ENCODE measurements around the gene PCBP3. TPM values are rescaled to one million over a fixed set of nuclear protein-coding genes. Genes with fewer than 3 reads are reported as not detected.

Gene PCBP3
- total RNA-seq, 1 experiment from 2014 or later: not detected

DNA sequence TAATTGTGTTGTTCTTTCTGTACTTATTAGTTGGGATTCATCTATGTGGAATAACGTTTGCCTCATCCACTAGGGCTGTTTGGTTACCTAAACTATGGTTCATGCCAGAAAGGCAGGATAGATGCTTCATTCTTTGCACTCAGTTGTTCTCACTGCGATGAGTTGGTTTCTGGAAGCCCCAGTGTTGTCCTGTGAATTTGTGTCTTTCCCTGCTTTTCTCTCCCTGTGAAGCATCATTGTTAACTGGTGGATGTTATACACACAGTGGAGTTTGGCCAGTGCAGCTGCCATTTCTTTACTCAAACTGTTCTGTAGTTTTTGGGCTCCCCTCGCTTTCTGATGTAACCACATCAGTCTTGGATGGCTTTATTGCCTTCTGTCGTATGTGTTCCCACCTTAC lies 194.4 kb downstream of the PCBP3 start:
- Histone ChIP-seq H3K27me3 (ENCODE audit: insufficient read depth, low read depth) (no peaks in the 10 kb centered on the region), H2AFZ (no peak overlapping the region), H3F3A (ENCODE audit: insufficient read depth, low read depth) (no peaks in the 10 kb centered on the region), H3K4me2 (no peak overlapping the region), H3K9me2 (ENCODE audit: insufficient read depth) (no peaks in the 10 kb centered on the region), H3K4me3 (no peak overlapping the region), H3K9me3 (ENCODE audit: insufficient read depth, low read depth) (no peaks in the 10 kb centered on the region), H3K36me3 (ENCODE audit: low read depth) (no peaks in the 10 kb centered on the region), H3K4me1 (replicated peaks; ENCODE audit: insufficient read depth) (peaks cover 8% of the 10 kb centered on the region; the same call in 1 of the 2 replicates), H3K27ac (no peak overlapping the region), H4K20me1 (ENCODE audit: insufficient read depth) (no peaks in the 10 kb centered on the region), H3K79me2 (ENCODE audit: low read depth) (no peaks in the 10 kb centered on the region)
- POLR2A ChIA-PET (ENCODE audit: unreplicated experiment): no interaction called here
- CTCF ChIA-PET: no interaction called here
- no TSS peak for BruUV-seq (replicated peaks)
- intact Hi-C loops (cut with micrococcal nuclease; ENCODE audit: unreplicated experiment): no loop called here
- DNase-seq: no peak
- TF ChIP-seq, protein P1, sequence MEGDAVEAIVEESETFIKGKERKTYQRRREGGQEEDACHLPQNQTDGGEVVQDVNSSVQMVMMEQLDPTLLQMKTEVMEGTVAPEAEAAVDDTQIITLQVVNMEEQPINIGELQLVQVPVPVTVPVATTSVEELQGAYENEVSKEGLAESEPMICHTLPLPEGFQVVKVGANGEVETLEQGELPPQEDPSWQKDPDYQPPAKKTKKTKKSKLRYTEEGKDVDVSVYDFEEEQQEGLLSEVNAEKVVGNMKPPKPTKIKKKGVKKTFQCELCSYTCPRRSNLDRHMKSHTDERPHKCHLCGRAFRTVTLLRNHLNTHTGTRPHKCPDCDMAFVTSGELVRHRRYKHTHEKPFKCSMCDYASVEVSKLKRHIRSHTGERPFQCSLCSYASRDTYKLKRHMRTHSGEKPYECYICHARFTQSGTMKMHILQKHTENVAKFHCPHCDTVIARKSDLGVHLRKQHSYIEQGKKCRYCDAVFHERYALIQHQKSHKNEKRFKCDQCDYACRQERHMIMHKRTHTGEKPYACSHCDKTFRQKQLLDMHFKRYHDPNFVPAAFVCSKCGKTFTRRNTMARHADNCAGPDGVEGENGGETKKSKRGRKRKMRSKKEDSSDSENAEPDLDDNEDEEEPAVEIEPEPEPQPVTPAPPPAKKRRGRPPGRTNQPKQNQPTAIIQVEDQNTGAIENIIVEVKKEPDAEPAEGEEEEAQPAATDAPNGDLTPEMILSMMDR (conservative IDR thresholded peaks at IDR 0.05): no peak
- TF ChIP-seq EZH2 (IDR thresholded peaks at IDR 0.05; ENCODE audit: low read depth): no peak

DNA sequence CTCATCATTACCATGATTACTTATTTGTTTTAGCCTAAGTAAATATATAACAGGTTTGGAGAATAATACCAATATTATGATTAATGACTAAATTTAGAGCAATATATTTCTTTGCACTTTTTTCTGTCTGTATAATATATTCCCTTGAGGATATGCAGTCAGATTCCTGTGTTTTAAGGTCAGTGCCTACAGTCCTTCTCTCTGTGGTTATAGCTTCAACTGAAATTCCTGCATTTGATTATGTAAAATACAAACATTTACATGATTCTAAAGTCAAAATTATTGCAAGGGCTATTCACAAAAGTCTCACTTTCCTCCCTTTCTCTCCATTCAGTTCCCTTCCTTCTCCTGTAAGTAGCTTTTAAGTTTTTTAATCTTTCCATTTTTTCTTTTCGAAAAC lies 195.1 kb downstream of the PCBP3 start:
- TF ChIP-seq, protein P1 (conservative IDR thresholded peaks at IDR 0.05): no peak
- no peak for TF ChIP-seq EZH2 (IDR thresholded peaks at IDR 0.05; ENCODE audit: low read depth)
- intact Hi-C loops (cut with micrococcal nuclease; ENCODE audit: unreplicated experiment): no loop called here
- Histone ChIP-seq H3K36me3 (ENCODE audit: low read depth) (no peaks in the 10 kb centered on the region), H3K27me3 (ENCODE audit: insufficient read depth, low read depth) (no peaks in the 10 kb centered on the region), H2AFZ (no peak overlapping the region), H3K9me2 (ENCODE audit: insufficient read depth) (no peaks in the 10 kb centered on the region), H3F3A (ENCODE audit: insufficient read depth, low read depth) (no peaks in the 10 kb centered on the region), H3K79me2 (ENCODE audit: low read depth) (no peaks in the 10 kb centered on the region), H4K20me1 (ENCODE audit: insufficient read depth) (no peaks in the 10 kb centered on the region), H3K4me3 (no peak overlapping the region), H3K4me1 (replicated peaks; ENCODE audit: insufficient read depth) (peaks cover 8% of the 10 kb centered on the region; the same call in 1 of the 2 replicates), H3K27ac (no peak overlapping the region), H3K9me3 (ENCODE audit: insufficient read depth, low read depth) (no peaks in the 10 kb centered on the region), H3K4me2 (no peak overlapping the region)
- ChIA-PET CTCF (no interaction called here), POLR2A (ENCODE audit: unreplicated experiment) (no interaction called here)
- no TSS peak for BruUV-seq (replicated peaks)
- DNase-seq: no peak

DNA sequence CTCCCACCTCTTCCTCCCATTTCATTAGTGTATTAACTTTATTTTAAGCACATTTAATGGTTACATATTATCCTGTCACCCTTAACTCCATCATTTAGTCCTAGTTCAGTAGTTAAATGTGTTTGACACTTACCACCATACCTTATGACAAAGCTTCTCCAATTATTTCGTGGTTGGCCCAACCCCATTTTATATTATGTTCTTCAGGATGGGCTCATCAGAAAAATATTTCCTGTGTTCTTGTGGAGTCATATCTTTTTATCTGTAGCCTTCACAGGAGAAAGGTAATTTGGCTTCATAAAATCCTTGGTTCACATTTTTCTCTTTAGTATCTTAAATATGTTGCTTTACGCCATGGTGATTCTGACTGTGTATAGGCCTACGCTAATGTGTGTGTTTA lies 195.7 kb downstream of the PCBP3 start:
- peaks cover 8% of the 10 kb centered on the region; the same call in 1 of the 2 replicates for H3K4me1 ChIP-seq (replicated peaks; ENCODE audit: insufficient read depth)
- TF ChIP-seq EZH2 (IDR thresholded peaks at IDR 0.05; ENCODE audit: low read depth): no peak
- TF ChIP-seq, protein P1 (conservative IDR thresholded peaks at IDR 0.05): no peak
- no peaks in the 10 kb centered on the region for H3K79me2 ChIP-seq (ENCODE audit: low read depth)
- H3F3A ChIP-seq (ENCODE audit: insufficient read depth, low read depth): no peaks in the 10 kb centered on the region
- no peaks in the 10 kb centered on the region for H3K27me3 ChIP-seq (ENCODE audit: insufficient read depth, low read depth)
- ChIA-PET POLR2A (ENCODE audit: unreplicated experiment) (no interaction called here), CTCF (no interaction called here)
- no peak overlapping the region for H3K4me2 ChIP-seq
- H3K27ac ChIP-seq: no peak overlapping the region
- DNase-seq: no peak
- intact Hi-C loops (cut with micrococcal nuclease; ENCODE audit: unreplicated experiment): no loop called here
- H2AFZ ChIP-seq: no peak overlapping the region
- H3K36me3 ChIP-seq (ENCODE audit: low read depth): no peaks in the 10 kb centered on the region
- no peaks in the 10 kb centered on the region for H4K20me1 ChIP-seq (ENCODE audit: insufficient read depth)
- H3K9me3 ChIP-seq (ENCODE audit: insufficient read depth, low read depth): no peaks in the 10 kb centered on the region
- no peaks in the 10 kb centered on the region for H3K9me2 ChIP-seq (ENCODE audit: insufficient read depth)
- no peak overlapping the region for H3K4me3 ChIP-seq
- no TSS peak for BruUV-seq (replicated peaks)
